Stimulated activated naive CD8-positive, alpha-beta T cell treated with anti-CD3 and anti-CD28 coated beads, Interleukin-15, Interleukin-2, amounts not matched to agents 100 U/mL and 50 U/mL, for 24 hours (primary cell): ENCODE results near the gene GLT8D2.

Source experiments
- ATAC-seq: fragments of 150-1000 bp; cut with Tn5 transposase; one replicate; pipeline ENCODE4 v1.10.0; 2021
- DNase-seq: peaks from one replicate; pipeline ENCODE4 v3.0.0; 2021

GLT8D2 gene

DNA sequence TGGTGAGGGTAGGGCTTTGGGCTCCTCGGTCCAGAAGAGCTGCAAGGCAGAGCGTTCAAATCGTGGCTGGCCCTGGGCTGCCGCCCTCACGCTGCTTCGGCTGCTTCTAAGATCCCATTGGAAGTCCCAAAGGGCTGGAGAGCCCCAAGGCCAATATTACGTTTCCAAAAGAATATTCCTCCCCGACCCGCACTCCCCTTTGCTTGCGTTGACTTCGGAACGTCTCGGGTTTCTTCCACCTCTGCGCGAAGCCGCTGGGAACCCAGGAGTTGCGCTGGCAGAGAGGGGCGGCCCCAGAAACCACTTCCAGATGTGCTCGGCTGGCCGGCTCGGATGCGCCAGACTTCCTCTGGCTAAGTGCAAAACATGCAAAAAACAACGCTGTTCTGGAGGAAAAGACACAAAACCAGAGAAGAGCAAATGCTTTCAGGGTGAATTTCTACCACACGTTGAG lies at the start of gene GLT8D2:
Gene GLT8D2, minus strand, starts transcription at position 285 of the 454 bp plus-strand sequence. CDS start 30,539 bp downstream, outside the sequence.
- DNase-seq (peak; percentile 15), ATAC-seq (no peak)

GRCh38 chr12:104097954-104098353 lies 48.0 kb upstream of the GLT8D2 start:
- DNase-seq = no peak
- ATAC-seq = no peak

- ATAC-seq (no peak), DNase-seq (no peak)
Measured at GRCh38 chr12:104095289-104095688, 45.3 kb upstream of the GLT8D2 start.

DNA sequence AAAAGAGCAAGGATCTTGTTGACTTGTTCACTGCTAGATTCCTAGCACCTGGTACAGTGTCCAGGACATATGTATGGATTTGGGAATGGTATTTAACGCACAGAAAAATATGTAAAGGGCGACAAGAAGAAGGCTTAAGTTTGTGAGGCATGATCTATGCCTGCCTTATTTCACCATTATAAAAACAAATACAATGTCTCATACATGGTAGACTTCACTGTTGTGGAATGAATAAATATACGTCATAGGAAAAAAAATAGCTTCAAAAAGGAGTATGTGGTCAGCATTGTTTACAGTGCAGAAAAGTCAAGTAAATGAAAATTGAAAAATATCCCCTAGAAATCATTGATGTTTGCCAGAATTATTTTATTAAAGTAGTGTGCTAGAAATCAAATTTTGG lies 44.3 kb upstream of the GLT8D2 start:
- no peak for ATAC-seq
- DNase-seq = no peak

DNA sequence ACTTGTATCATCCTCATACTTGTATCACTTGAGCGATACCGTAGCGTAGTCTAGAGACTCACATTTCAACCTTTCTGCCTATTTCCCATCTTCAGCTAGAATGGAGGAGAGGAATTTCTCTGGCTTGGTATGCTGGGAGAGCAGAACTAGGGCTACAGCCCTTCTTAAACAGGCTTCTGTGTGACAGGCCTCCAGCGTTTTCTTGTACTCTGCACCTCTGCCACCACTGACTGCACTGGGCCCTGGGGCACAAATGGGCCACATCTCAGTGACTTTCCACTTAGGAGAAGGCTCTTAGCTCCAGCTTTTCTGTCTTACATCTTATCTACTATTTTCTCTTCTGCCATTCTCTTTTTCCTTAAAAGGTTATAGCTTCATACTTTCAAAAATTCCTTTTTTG lies 41.1 kb upstream of the GLT8D2 start:
- ATAC-seq (no peak), DNase-seq (no peak)

DNA sequence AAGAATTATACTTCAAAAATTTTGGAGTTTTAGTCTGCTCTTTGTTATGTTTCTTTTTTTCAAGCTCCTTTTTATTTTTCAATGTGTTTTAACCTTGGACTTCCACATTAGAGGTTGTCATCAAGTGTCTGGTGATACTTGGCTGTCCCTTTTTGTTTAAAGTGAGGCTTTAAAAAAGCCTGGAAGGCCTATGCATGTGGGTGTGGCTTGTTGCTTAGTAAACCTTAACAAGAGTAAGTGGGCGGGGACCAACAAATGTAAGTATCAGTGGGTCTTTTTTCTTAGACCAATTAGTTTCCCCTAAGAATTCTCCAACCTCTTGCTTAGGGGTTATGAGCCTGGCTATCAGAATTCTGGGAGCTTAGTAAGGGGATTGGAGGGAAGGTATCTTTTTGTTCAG lies 40.7 kb upstream of the GLT8D2 start:
- DNase-seq (no peak), ATAC-seq (no peak)

GRCh38 chr12:104083769-104084475 lies 33.9 kb upstream of the GLT8D2 start:
- ATAC-seq = peak; percentile 98
- DNase-seq = peak; percentile 38

DNA sequence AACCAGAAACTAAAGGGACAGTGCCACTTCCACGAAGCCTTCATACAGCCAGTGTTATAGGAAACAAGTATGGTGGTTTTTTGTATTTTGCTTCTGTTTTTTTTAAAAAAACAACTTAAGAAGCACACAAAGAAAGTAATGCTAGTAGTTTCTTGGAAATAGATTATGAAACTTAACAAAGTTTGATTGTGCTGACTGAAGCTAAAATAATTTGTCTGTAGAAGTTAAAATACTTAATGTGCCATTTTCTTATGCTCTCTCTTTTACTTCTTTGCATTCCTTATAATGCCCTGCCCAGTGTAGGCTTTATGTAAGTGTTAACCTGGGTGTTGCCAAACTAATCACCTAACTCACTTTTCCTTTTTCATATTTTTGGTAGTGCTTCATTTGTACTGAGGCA lies 30.8 kb upstream of the GLT8D2 start:
- ATAC-seq (no peak), DNase-seq (no peak)

- no peak for ATAC-seq
- DNase-seq = no peak
Measured at GRCh38 chr12:104079024-104079423, 29.0 kb upstream of the GLT8D2 start.

DNA sequence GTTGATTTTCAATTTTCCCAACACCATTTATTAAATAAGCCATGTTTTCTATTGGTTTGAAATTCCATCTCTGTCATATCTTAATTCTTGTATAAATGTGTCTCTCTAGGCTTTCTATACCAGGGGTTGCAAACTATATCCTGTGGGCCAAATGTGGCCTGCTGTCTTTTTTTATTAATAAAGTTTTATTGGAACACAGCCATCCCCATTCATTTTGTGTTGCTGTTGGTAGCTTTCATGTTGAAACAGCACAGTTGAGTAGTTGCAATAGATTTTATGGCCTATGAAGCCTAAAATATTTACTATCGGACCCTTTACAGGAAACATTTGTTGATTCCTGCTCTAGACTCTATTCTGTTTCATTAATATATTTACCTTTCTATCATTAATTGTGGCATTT lies 23.7 kb upstream of the GLT8D2 start:
- no peak for ATAC-seq
- no peak for DNase-seq

GRCh38 chr12:104072099-104072498 lies 22.1 kb upstream of the GLT8D2 start:
- no peak for DNase-seq

DNA sequence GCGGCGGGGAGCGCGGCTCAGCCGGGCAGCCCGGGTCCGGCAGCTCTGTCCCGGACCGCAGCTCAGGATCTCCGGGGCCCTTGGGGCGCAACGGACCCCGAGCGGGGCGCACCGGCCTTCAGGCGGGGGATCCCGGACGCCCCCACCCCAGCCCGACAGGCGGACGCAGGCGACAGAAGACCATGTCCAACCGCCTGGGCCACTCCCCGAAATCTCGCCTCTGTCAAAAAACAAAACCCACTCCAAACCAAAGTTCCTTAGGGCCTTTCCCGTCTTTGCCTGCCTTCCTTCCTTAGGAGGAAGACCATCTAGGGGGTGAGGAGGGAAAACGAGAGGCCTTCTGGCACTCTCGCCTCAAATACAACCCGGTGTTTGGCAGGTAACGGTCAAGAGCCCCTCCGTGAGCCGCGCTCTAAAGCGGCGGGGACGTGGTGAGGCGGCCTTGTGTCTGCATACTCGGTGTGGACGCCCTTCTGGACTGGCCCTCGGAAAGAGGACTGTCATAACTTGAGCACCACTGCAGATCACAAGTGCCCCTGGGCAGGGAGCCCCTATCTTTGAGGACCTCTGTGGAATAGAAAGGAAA lies 14.9 kb upstream of the GLT8D2 start:
- no peak for DNase-seq
- no peak for ATAC-seq

More at GRCh38 chr12:104072099-104072498, 22.1 kb upstream of the GLT8D2 start:
- ATAC-seq = no peak

- DNase-seq (peak; percentile 91), ATAC-seq (peak; percentile 96)
Measured at GRCh38 chr12:104064031-104064841, 14.2 kb upstream of the GLT8D2 start, which contains the start of gene HCFC2. TSS of gene HCFC2 (plus strand) at chr12:104064531. CDS start at chr12:104064561, 30 bp downstream.

- DNase-seq = no peak
Measured at GRCh38 chr12:104063712-104064030, 13.7 kb upstream of the GLT8D2 start.

DNA sequence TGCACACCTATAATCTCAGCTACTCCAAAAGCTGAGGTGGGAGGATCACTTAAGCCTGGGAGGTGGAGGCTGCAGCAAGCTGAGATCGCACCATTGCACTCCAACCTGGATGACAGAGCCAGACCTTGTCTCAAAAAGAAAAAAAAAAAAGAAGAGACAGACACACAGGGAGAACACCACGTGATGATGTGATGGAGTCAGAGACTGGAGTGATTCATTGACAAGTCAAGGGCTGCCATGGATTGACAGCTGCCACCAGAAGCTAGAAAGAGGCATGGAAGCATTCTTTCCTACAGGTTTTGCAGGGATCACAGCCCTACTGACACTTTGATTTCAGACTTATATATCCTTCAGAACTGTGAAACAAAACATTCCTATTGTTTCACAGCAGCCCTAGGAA lies 10.8 kb upstream of the GLT8D2 start:
- ATAC-seq (no peak), DNase-seq (no peak)

More at GRCh38 chr12:104063712-104064030, 13.7 kb upstream of the GLT8D2 start:
- ATAC-seq = peak; percentile 7

- ATAC-seq = no peak
- no peak for DNase-seq
Measured at GRCh38 chr12:104059963-104060362, 10.0 kb upstream of the GLT8D2 start.

DNA sequence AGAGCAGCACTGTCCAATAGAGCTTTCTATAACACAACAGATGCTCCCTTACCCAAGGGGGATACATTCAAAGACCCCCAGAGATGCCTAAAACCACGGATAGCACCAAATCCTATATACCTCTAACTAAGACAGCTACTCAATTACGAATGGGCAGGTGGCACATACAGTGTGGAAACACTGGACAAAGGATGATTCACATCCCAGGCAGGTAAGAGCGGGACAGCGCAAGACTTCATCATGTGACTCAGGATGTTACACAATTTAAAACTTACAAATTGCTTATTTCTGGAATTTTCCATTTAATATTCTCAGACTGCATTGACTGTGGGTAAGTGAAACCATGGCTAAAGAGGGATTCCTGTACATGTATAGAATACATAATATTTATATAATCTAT lies 8.8 kb upstream of the GLT8D2 start:
- no peak for DNase-seq
- no peak for ATAC-seq

- DNase-seq = no peak
- ATAC-seq = no peak
Measured at GRCh38 chr12:104057771-104058197, 7.8 kb upstream of the GLT8D2 start.

GRCh38 chr12:104056419-104056972 lies 6.5 kb upstream of the GLT8D2 start:
- DNase-seq (no peak), ATAC-seq (no peak)

- ATAC-seq (no peak), DNase-seq (no peak)
Measured at GRCh38 chr12:104055686-104056388, 5.8 kb upstream of the GLT8D2 start.

GRCh38 chr12:104054681-104055346 lies 4.8 kb upstream of the GLT8D2 start:
- DNase-seq = no peak
- ATAC-seq = no peak
